ENCODE data around the gene HNMT.

HNMT gene

DNA sequence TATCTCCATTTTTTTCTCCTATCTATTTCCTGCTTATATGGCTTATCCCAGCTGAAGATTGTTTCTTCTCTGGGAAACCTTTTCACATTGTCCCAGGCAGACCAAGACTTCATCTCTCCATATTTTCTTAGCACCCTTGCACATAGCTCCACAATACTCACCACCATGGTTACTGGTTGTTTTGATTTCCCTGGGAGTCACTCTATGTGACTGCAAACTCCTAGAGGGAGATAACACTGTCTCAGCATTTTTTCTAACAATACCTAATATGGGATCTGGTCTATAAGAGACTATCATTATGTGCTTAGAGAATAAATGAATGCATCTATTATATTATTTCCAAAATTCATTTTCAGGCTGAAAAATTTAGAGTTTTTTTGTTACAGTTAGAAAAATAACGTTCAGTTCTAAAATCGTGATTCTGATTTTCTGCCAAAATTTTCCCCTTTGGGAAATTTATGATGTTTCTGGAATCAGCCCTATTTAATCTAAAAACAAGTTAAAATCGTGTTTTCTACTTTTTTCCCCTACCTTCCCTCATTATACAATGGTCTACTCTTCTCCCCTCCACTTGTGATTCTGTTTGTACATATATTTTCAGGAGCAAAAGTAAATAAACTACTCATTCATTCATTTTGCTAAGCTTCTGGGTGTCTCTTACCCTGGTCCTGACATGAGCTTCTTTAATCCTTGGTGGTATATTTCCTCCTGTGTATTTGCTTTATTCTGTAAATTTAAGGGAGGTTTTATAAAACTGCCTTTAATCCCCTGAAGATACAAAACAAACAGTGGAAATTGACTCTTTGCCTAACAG is 95.4 kb downstream of the HNMT start:
- no peak for DNase-seq (ENCODE audit: low read depth)
- TF ChIP-seq, protein P1, sequence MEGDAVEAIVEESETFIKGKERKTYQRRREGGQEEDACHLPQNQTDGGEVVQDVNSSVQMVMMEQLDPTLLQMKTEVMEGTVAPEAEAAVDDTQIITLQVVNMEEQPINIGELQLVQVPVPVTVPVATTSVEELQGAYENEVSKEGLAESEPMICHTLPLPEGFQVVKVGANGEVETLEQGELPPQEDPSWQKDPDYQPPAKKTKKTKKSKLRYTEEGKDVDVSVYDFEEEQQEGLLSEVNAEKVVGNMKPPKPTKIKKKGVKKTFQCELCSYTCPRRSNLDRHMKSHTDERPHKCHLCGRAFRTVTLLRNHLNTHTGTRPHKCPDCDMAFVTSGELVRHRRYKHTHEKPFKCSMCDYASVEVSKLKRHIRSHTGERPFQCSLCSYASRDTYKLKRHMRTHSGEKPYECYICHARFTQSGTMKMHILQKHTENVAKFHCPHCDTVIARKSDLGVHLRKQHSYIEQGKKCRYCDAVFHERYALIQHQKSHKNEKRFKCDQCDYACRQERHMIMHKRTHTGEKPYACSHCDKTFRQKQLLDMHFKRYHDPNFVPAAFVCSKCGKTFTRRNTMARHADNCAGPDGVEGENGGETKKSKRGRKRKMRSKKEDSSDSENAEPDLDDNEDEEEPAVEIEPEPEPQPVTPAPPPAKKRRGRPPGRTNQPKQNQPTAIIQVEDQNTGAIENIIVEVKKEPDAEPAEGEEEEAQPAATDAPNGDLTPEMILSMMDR (IDR thresholded peaks at IDR 0.05; ENCODE audit: control insufficient read depth, extremely low read depth, insufficient read depth), result no peak
- no peak overlapping the region for H3K4me3 ChIP-seq (ENCODE audit: low read depth, low read length)

DNA sequence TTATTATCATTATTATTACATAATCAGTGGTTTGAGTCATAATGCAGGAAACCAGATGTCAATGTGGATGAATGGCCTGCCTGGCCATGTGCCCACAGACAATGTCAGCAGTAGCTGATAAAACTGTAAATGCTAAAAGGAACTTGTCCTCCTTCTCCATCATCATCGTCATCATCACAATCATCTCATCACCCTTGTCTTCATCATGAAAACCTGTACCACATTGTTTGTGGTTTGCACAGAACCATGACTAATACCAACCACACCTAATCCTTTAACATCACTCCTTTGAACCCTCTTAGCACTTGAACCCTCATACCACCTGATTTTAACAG is 96.0 kb downstream of the HNMT start:
- TF ChIP-seq, protein P1 (IDR thresholded peaks at IDR 0.05; ENCODE audit: control insufficient read depth, extremely low read depth, insufficient read depth), result no peak
- DNase-seq (ENCODE audit: low read depth), result no peak
- no peak overlapping the region for H3K4me3 ChIP-seq (ENCODE audit: low read depth, low read length)

DNA sequence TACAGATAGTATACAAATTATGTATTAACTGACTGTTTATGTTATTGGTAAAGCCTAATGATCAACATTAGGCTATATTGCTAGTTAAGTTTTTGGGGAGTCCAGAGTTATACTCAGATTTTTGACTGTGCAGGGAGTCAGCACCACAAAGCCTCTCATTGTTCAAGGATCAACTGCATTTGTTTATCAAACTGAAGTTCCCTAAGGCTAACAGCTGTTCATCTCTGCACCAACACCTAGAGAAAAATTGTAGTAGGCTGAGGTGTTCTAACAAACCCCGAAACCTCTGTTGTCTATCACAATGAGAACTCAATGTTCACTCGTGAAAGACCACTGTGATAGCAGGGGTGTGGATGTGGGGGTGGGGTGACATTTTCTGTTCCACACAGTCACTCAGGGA is 97.7 kb downstream of the HNMT start:
- TF ChIP-seq, protein P1 (IDR thresholded peaks at IDR 0.05; ENCODE audit: control insufficient read depth, extremely low read depth, insufficient read depth), result no peak
- H3K4me3 ChIP-seq (ENCODE audit: low read depth, low read length), result no peak overlapping the region
- DNase-seq (ENCODE audit: low read depth), result no peak

DNA sequence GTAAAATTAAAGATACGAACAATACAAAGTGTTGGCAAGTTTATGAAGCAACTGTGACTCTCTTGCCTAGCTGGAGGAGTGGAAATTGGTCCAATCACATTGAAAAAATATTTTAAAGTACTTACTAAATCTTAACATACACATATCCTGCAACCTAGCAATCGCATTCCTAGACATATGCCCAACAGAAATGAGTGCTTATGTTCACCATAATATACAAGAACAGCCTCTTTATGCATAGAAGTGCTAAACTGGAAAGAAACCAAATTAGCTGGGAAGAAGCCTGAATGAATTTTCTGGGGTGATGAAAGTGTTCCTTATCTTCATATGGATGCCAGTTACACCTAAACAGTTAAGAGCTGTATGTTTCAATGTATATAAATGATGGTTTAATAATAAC is 98.9 kb downstream of the HNMT start:
- TF ChIP-seq, protein P1 (IDR thresholded peaks at IDR 0.05; ENCODE audit: control insufficient read depth, extremely low read depth, insufficient read depth), result no peak
- no peak for DNase-seq (ENCODE audit: low read depth)
- H3K4me3 ChIP-seq (ENCODE audit: low read depth, low read length), result no peak overlapping the region

Data from LNCaP clone FGC (cell line).